Activated CD8-positive, alpha-beta memory T cell treated with anti-CD3 and anti-CD28 coated beads, Interleukin-2, amount 50 U/mL, for 24 hours (primary cell): ENCODE measurements around the gene ACAD8.
"Not testable (repeated sequence)": the region's sequence is repeated elsewhere in the genome, so short reads cannot be mapped to it uniquely, and the experiment has no call there.

Experiments
- DNase-seq: peaks from one replicate; pipeline ENCODE4 v3.0.0-alpha.2; 2020; ENCODE audit errors: extremely low read depth

ACAD8 gene

GRCh38 chr11:134267461-134267860 lies 14.1 kb downstream of the ACAD8 start:
- DNase-seq: no peak

DNA sequence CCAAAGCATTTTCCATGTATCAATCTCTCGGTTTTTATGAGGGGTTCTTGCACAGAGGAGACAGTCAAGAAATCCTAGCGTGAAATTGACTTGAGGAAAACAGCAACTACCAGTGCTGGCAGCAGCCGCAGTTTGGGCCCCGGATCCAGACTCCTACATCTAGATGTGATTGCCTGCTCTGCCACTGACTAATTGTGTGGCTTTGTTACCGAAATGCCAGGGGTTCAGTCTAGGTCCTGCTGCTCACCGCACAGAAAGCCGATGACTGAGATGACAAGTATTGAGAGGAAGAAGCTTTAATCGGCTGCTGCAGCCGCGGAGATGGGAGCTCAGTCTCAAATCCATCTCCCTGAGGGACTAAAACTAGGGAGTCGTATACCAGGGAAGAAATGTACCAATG lies 14.6 kb downstream of the ACAD8 start:
- DNase-seq: no peak

GRCh38 chr11:134270250-134270714 lies 16.9 kb downstream of the ACAD8 start:
- DNase-seq: no peak

DNA sequence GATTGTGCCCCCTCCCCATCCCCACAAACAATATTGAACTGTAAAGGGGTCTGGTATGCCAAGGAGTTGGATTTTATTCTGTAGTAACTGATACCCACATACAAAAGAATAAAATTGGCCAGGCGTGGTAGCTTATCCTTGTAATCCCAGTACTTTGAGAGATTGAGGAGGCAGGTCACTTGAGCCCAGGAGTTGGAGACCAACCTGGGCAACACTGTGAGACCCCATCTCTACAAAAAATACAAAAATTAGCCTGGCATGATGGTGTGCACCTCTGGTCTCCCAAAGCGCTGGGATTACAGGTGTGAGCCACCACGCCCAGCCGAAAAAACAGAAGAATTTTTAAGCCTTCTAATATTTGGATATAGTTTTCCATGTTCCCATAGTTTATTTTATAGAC lies 18.6 kb downstream of the ACAD8 start:
- DNase-seq: no peak

- no peak for DNase-seq
These were observed 19.3 kb downstream of the ACAD8 start for GRCh38 chr11:134272381-134273316.

DNA sequence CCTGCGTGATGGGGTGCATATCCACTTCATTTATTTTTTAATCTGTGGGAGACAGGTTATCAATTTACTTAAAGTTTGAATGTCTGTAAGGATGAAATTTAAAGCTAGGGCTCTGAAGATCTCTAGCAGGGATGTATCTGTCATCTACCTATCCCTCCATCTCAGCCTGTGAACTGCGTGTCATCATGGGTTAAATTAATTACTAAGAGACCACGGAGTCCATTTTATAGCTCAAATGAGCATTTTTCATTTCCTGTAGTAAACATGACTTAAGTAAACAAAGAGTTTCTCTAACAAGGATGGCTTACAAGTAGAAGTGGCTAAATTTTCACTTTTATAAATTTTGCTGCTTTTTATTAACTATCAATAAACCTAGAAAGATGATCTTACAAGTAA lies 19.9 kb downstream of the ACAD8 start:
- DNase-seq: no peak

DNA sequence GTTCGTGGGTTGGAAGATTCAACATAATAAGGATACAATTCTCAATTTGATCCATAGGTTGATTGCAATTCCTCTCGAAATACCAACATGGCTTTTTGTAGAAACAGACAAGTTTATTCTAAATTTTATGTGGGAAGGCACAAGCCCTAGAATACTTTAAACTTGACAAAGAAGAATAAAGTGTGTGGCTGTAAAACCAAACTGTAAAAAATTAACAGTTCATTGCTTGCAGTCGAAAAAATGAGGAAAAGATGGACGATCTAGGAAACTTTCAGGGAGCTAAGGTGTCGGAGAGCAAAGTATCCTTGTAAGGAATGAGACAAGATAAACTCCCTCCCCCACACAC lies 21.8 kb downstream of the ACAD8 start:
- no peak for DNase-seq

DNA sequence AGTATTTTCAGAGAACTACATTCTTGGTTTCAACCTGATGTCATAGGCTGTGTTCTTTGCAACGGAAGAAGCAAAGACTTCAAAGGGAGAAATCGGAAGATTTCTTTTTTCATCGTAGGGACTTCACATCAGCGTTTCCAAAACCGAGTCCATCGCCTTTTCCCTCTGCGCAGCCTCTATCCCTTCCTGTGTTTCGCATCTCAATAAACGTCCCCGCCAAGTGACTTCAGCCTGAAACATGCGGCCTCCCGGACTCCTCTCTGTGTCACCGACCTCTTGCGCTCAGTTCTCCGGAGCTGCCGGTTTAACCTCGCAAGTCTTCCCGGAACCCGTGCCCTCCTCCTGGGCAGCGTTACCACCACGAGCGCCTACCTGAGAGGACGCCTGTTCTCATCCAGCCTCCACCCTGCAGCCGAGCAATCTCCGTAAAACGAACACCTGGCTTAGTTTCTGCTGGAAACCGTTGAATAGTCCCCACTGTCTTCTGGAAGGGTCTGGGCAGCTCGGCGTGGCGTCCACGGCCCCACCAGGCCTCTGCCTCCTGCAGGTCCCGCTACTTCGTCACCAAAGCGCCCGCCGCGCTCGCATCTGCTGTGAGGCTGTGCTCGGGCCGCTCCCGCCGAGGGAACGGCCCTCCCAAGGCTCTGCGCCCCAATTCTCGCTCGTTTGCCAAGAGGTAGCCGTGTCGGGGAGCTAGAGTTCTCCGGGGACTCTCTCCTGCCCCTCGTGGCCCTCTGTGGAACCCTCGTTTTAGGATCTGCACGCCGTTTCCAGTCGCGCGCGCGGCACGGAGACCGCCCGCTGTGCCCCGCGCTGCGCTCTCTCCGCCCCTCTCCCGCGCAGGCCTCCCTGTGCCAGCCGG lies 22.4 kb downstream of the ACAD8 start, which contains the start of gene GLB1L3:
Gene GLB1L3 (plus strand): TSS at position 846 of the 862 bp plus-strand sequence. CDS start 362 bp downstream, outside the sequence.
- DNase-seq: peak; percentile 62

DNA sequence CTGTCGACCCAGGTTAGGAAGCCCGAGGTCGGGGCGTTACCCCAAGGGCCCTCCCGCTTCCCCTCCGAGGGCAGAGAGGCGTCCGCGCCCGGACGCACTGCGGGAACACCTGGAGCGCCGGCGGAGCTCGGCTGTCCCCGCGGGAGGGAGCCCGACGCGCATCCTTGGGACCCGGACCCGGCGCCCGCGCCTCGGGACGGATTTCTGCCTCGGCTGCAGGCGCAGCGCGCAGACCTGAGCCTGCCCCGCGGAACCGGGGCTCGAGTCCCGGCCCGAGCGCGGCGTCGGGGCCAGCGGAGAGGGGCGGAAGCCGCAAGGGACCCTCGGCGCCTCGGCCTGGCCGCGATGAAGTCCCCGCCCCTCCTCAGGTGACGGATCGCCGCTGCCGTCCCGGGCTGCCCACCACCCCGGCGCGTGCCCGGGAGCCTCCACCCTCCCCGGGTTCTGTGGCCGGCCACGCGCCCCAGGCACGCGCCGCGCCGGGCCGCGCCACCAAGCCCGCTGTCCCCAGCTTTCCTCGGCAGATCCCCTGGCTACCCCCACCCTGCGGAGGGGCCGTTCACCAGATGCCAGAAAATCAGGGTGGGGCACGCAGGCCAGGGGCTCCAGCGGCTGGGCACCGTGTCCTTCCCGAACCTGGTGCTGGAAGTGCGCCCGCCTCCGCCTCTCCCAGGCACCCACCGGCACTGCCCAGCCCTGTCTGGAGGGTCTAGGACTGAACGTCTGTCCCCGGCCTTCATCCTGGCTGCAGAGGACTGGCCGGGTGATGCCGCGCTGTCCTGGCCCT lies 23.2 kb downstream of the ACAD8 start:
- no peak for DNase-seq

GRCh38 chr11:134277183-134278001 lies 24.0 kb downstream of the ACAD8 start:
- DNase-seq: no peak

GRCh38 chr11:134278356-134278755 lies 25.0 kb downstream of the ACAD8 start:
- no peak for DNase-seq

GRCh38 chr11:134281635-134282034 lies 28.3 kb downstream of the ACAD8 start:
- not testable (repeated sequence) for DNase-seq

GRCh38 chr11:134282121-134283045 lies 29.0 kb downstream of the ACAD8 start:
- no peak for DNase-seq

DNA sequence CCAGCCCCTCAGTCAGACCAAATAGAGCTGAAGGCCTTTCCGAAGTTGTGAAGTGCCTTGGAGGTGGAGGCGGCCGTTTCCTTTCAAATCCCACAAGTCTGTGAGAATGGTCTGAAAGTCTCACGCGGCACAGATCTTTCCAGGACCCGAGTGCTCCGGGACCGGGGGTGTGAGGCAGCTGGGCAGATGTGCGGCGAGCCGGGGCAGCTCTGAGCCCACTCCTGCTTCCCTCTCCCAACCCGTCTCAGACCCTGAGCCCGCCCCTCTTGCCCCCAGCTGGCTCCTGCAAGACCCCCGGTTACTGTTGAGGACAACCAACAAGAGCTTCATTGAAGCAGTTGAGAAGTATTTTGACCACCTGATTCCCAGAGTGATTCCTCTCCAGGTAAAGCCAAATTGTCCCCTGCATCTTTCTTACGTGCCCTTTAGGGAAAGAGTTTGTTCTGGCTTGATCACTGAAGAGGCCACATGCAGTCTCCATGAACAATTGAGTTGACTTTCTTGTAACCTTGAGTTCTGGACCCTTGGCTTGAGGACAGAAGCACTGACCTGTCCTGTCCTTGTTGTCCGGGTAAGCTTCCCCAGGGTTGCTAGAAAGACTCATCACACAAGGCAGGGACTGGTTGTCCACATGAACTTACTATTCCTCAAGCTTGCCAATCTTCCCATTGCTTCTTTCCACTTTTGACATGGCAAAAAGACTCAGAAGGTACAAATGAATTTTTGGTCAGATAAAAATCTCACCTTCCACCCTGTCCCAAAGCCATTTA lies 30.3 kb downstream of the ACAD8 start:
- no peak for DNase-seq

GRCh38 chr11:134284349-134284748 lies 31.0 kb downstream of the ACAD8 start:
- DNase-seq: not testable (repeated sequence)

GRCh38 chr11:134287561-134287960 lies 34.2 kb downstream of the ACAD8 start:
- no peak for DNase-seq

GRCh38 chr11:134288486-134288885 lies 35.1 kb downstream of the ACAD8 start:
- DNase-seq: no peak

GRCh38 chr11:134289167-134289566 lies 35.8 kb downstream of the ACAD8 start:
- no peak for DNase-seq

GRCh38 chr11:134289789-134290188 lies 36.4 kb downstream of the ACAD8 start:
- no peak for DNase-seq
